ENCODE measurements around the gene CBX7. TPM values are rescaled to one million over a fixed set of nuclear protein-coding genes. Genes with fewer than 3 reads are reported as not detected.

The CBX7 gene
- total RNA-seq, 2 donors from 2014 or later, result 82.7 to 115 TPM

DNA sequence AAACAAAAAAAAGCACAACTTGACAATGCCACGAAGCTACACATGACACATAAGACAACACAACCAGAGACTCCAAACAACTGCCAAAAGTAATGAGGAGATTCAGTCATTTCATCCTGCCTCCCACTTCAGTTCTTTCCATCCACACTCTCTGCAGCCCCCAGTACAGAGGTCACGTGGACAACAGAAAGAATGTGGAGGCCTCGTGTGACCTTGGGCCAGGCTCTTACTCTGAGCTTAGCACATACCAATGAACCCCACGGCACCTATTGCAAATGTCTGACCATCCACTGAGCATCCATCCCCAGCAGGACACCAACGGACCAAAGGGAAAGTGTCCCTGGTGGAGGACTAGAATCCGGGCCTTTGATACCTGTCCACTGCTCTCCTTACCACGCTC, 12.5 kb downstream of the CBX7 start:
- 82% methylated on average over 7 of the region's 7 CpGs for WGBS
- H3K27ac ChIP-seq, result no peak overlapping the region
- TF ChIP-seq, protein P1, sequence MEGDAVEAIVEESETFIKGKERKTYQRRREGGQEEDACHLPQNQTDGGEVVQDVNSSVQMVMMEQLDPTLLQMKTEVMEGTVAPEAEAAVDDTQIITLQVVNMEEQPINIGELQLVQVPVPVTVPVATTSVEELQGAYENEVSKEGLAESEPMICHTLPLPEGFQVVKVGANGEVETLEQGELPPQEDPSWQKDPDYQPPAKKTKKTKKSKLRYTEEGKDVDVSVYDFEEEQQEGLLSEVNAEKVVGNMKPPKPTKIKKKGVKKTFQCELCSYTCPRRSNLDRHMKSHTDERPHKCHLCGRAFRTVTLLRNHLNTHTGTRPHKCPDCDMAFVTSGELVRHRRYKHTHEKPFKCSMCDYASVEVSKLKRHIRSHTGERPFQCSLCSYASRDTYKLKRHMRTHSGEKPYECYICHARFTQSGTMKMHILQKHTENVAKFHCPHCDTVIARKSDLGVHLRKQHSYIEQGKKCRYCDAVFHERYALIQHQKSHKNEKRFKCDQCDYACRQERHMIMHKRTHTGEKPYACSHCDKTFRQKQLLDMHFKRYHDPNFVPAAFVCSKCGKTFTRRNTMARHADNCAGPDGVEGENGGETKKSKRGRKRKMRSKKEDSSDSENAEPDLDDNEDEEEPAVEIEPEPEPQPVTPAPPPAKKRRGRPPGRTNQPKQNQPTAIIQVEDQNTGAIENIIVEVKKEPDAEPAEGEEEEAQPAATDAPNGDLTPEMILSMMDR (IDR thresholded peaks at IDR 0.05), result no peak
- no peak for TF ChIP-seq POLR2A (IDR thresholded peaks at IDR 0.05)
- TF ChIP-seq POLR2AphosphoS5 (IDR thresholded peaks at IDR 0.05), result no peak
- no peak for DNase-seq (ENCODE audit: low spot score)
- H3K27me3 ChIP-seq (replicated peaks; ENCODE audit: insufficient read depth), result no peaks in the 10 kb centered on the region
- no peaks in the 10 kb centered on the region for H3K9me3 ChIP-seq
- peaks cover 4% of the 10 kb centered on the region for H3K4me1 ChIP-seq (replicated peaks)
- no peaks in the 10 kb centered on the region for H3K36me3 ChIP-seq
- intact Hi-C loops (cut with DNase I), result no loop called here
- no peak overlapping the region for H3K4me3 ChIP-seq

- TF ChIP-seq POLR2AphosphoS5 (IDR thresholded peaks at IDR 0.05) (no peak), POLR2A (IDR thresholded peaks at IDR 0.05) (no peak)
- TF ChIP-seq, protein P1 (IDR thresholded peaks at IDR 0.05), result no peak
- Histone ChIP-seq H3K27ac (no peak overlapping the region), H3K9me3 (no peaks in the 10 kb centered on the region), H3K4me1 (replicated peaks) (peaks cover 10% of the 10 kb centered on the region), H3K4me3 (no peak overlapping the region), H3K27me3 (replicated peaks; ENCODE audit: insufficient read depth) (no peaks in the 10 kb centered on the region), H3K36me3 (no peaks in the 10 kb centered on the region)
- WGBS, result 80% methylated on average over 14 of the region's 14 CpGs
- DNase-seq (ENCODE audit: low spot score), result no peak
- intact Hi-C loops (cut with DNase I), result no loop called here
Observed at GRCh38 chr22:39138357-39138997, 14.0 kb downstream of the CBX7 start.

GRCh38 chr22:39136317-39136716, 16.2 kb downstream of the CBX7 start:
- H3K27ac ChIP-seq, result no peak overlapping the region
- TF ChIP-seq POLR2AphosphoS5 (IDR thresholded peaks at IDR 0.05), result no peak
- TF ChIP-seq, protein P1 (IDR thresholded peaks at IDR 0.05), result no peak
- no peak for DNase-seq (ENCODE audit: low spot score)
- H3K4me1 ChIP-seq (replicated peaks), result peaks cover 10% of the 10 kb centered on the region
- no peaks in the 10 kb centered on the region for H3K27me3 ChIP-seq (replicated peaks; ENCODE audit: insufficient read depth)
- WGBS, result 91% methylated on average over 8 of the region's 8 CpGs
- intact Hi-C loops (cut with DNase I), result no loop called here
- no peaks in the 10 kb centered on the region for H3K9me3 ChIP-seq
- H3K4me3 ChIP-seq, result no peak overlapping the region
- H3K36me3 ChIP-seq, result no peaks in the 10 kb centered on the region

GRCh38 chr22:39135092-39135896, 17.2 kb downstream of the CBX7 start:
- intact Hi-C loops (cut with DNase I), result no loop called here
- TF ChIP-seq POLR2AphosphoS5 (IDR thresholded peaks at IDR 0.05), result peak; percentile 47
- TF ChIP-seq, protein P1 (IDR thresholded peaks at IDR 0.05), result peak in 2 of 4 experiments; percentile 50 to 58
- TF ChIP-seq POLR2A (IDR thresholded peaks at IDR 0.05), result no peak
- peak; percentile 54 for DNase-seq (ENCODE audit: low spot score)
- Histone ChIP-seq H3K36me3 (no peaks in the 10 kb centered on the region), H3K27me3 (replicated peaks; ENCODE audit: insufficient read depth) (no peaks in the 10 kb centered on the region), H3K27ac (no peak overlapping the region), H3K4me3 (no peak overlapping the region), H3K9me3 (no peaks in the 10 kb centered on the region), H3K4me1 (replicated peaks) (peaks cover 10% of the 10 kb centered on the region)
- WGBS, result 34% methylated on average over 14 of the region's 15 CpGs
